Cardiac muscle cell (in vitro differentiated cells and primary cell): ENCODE results near the gene UBE2J1. TPM values are rescaled to one million over a fixed set of nuclear protein-coding genes. Genes with fewer than 3 reads are reported as not detected.

ENCODE experiments used
- DNase-seq, 2 donors: peaks; one replicate each; pipeline versions ENCODE4 v3.0.0 to v3.0.0-alpha.2; 2010 to 2017; ENCODE audit warnings: low read depth in 1 of 2, low spot score in 1 of 2
- H3K27ac ChIP-seq: fragments of 200-600 bp; sonication (generic); 2 replicates; pipeline ENCODE4 v1.5.1; 2016
- H3K27me3 ChIP-seq: fragments of 200-600 bp; sonication (generic); 2 replicates; pipeline ENCODE4 v1.6.0; 2016; ENCODE audit warnings: control low read depth
- H3K36me3 ChIP-seq: fragments of 200-600 bp; sonication (generic); 2 replicates; pipeline ENCODE4 v1.5.1; 2016; ENCODE audit warnings: control low read depth
- H3K4me1 ChIP-seq: fragments of 200-600 bp; sonication (generic); 2 replicates; pipeline ENCODE4 v1.8.1; 2017; ENCODE audit warnings: low read depth, mild to moderate bottlenecking, mixed run types
- H3K4me3 ChIP-seq: fragments of 200-600 bp; sonication (generic); 2 replicates; pipeline ENCODE4 v1.5.1; 2016; ENCODE audit warnings: mild to moderate bottlenecking
- H3K9me3 ChIP-seq: fragments of 200-600 bp; sonication (generic); 2 replicates; pipeline ENCODE4 v1.5.1; 2017; ENCODE audit warnings: low read depth, mild to moderate bottlenecking, control low read depth
- polyA plus RNA-seq: library from polyadenylated mRNA; unstranded; fragments of >200 nt; fragmentation: Nextera tagmentation; extraction: Ambion mirVana; gene quantifications from 2 replicates; pipeline ENCODE4 v1.2.1, GENCODE V29; 2016
- total RNA-seq: library from RNA; depleted of rRNA; stranded (reverse); fragments of >200 nt; gene quantifications from 2 replicates; pipeline ENCODE4 v1.2.3, GENCODE V29; 2016
- TF ChIP-seq, protein P1 (sequence below): IDR thresholded peaks from 2 replicates; pipeline ENCODE4 v1.5.1; 2012; ENCODE audit warnings: low read depth, mild to moderate bottlenecking, low read length

The UBE2J1 gene
- total and polyA plus RNA-seq, 2 experiments from 2014 or later = 17.9 to 28.7 TPM

DNA sequence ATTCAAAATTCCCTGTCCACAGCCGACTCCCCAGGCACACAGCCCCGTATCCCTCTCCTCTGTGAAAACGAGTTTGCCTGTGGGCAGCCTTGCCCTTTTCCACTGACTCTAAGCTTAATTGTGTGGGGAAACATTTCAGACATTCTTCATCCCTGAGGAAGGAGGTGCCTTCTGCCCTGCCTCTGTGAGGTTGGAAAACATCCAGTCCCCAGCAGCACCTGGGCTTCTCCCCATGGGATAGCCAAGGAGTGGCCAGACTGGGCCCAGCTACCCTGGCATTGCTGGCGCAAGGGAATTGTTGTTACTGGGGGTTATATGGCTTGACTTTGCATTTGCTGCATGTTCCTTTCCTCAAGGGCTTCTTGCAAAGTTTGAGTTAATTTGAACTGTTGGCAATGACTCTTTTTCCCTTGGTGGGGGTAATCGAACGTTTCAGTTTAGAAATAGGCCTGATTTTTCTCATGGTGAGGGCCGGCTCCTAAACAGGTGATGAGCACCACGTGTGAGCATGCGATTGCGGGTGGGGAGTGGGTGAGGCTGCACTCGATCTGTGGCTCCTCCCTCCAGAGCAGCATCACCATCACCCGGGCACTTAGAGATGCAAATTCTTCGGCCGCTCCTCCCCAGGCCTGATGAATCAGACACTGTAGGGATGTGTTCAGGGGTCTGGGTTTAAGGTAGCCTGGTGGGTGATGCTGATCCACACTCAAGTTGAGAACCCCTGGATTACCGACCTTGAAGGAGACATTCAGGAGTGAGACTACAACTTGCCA lies 67.4 kb downstream of the UBE2J1 start:
- DNase-seq = no peak
- Histone ChIP-seq H3K4me1 (no peaks in the 10 kb centered on the region), H3K36me3 (no peaks in the 10 kb centered on the region), H3K9me3 (no peaks in the 10 kb centered on the region), H3K27me3 (no peaks in the 10 kb centered on the region), H3K4me3 (no peak overlapping the region), H3K27ac (no peak overlapping the region)
- TF ChIP-seq, protein P1, sequence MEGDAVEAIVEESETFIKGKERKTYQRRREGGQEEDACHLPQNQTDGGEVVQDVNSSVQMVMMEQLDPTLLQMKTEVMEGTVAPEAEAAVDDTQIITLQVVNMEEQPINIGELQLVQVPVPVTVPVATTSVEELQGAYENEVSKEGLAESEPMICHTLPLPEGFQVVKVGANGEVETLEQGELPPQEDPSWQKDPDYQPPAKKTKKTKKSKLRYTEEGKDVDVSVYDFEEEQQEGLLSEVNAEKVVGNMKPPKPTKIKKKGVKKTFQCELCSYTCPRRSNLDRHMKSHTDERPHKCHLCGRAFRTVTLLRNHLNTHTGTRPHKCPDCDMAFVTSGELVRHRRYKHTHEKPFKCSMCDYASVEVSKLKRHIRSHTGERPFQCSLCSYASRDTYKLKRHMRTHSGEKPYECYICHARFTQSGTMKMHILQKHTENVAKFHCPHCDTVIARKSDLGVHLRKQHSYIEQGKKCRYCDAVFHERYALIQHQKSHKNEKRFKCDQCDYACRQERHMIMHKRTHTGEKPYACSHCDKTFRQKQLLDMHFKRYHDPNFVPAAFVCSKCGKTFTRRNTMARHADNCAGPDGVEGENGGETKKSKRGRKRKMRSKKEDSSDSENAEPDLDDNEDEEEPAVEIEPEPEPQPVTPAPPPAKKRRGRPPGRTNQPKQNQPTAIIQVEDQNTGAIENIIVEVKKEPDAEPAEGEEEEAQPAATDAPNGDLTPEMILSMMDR = no peak

DNA sequence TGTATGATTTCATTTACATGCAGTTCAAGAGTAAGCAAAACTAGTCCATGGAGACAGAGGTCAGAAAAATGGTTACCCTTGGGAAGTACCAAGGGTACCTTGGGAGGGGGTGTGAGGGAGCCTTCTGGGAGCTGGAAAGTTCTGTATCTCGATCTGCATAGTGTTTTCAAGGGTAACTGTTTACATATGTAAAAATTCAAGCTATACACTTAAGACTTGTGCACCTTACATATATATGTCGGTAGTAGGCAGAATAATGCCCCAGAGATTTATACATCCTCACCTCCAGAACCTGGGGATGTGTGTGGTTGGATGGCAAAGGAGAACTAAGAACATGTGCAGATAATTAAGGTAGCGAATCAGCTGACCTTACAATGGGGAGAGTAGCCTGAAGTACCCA lies 68.4 kb downstream of the UBE2J1 start:
- Histone ChIP-seq H3K36me3 (no peaks in the 10 kb centered on the region), H3K4me1 (no peaks in the 10 kb centered on the region), H3K4me3 (no peak overlapping the region), H3K27ac (no peak overlapping the region), H3K27me3 (no peaks in the 10 kb centered on the region), H3K9me3 (no peaks in the 10 kb centered on the region)
- DNase-seq = no peak
- TF ChIP-seq, protein P1 = no peak

DNA sequence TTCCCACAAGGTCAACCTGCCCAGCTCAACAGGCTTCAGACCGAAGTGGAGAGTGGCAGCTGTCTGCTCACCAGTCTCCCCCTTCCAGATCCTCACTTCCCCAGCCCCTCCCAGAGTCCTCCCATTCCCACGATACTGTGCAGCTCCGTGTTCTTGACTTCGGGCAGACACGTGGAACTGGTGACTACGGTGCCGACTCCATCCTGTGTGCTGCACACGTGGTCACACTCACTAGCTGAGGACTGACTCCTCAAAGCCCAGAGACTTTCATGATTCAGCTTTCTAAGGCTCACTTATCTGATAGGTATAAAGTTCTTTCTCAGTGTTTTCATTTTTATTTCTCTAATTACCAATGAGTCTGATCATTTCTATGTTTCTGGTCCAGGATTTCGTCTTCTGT lies 69.8 kb downstream of the UBE2J1 start:
- H3K27ac ChIP-seq = no peak overlapping the region
- H3K36me3 ChIP-seq = no peaks in the 10 kb centered on the region
- DNase-seq = no peak
- TF ChIP-seq, protein P1 = no peak
- H3K27me3 ChIP-seq = no peaks in the 10 kb centered on the region
- H3K4me3 ChIP-seq = no peak overlapping the region
- H3K4me1 ChIP-seq = no peaks in the 10 kb centered on the region
- no peaks in the 10 kb centered on the region for H3K9me3 ChIP-seq

DNA sequence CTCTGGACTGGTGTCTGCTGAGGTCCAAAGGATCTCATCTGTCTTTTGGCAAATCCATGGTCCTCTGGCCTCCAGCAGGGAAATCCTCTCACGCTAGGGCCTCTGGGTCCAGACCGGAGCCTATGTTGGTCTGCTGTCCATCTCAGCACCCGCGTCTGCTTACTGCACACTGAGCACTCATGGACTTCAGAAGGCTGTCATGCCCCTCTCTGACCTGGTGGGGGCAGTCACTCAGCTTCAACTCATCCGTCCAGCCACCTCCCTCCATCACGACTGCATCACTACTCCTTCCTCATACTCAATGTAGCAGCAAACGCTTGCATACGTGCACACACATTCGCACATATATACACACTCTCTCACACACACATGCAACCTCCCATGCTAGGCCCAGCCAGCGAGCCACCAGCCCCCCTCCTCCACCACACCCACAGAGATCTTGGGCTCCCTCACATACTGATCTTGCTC lies 70.7 kb downstream of the UBE2J1 start:
- DNase-seq = peak; percentile 47 to 61
- Histone ChIP-seq H3K4me3 (no peak overlapping the region), H3K27me3 (no peaks in the 10 kb centered on the region), H3K9me3 (no peaks in the 10 kb centered on the region), H3K27ac (no peak overlapping the region), H3K36me3 (no peaks in the 10 kb centered on the region), H3K4me1 (no peaks in the 10 kb centered on the region)
- TF ChIP-seq, protein P1 = peak; percentile 57

DNA sequence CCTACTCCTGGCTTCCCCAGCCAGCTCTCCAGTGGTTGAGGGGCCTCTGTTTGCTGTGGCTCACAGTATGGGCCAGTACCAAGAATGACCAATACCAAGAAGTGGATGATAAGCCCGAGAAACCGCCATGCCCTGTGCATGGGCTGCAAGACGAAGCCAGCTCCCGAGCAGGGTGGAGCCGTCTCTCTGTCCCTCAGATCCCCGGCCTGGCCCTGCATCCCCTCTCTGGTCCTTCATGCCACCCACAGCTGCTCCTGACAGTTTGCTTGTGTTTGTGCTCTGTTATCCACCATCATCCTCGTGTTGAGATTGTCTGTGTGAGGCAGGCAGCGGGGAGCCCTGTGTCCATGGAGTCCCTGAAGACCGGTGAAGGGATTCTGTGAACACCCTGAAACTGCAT lies 73.6 kb downstream of the UBE2J1 start:
- Histone ChIP-seq H3K4me1 (peaks cover 5% of the 10 kb centered on the region), H3K9me3 (no peaks in the 10 kb centered on the region), H3K4me3 (no peak overlapping the region), H3K36me3 (no peaks in the 10 kb centered on the region), H3K27me3 (no peaks in the 10 kb centered on the region), H3K27ac (no peak overlapping the region)
- no peak for DNase-seq
- TF ChIP-seq, protein P1 = no peak

Other genes with a start within 250 kb of the UBE2J1 start
- gene SRSF12, start 234.7 kb downstream of the UBE2J1 start, total RNA-seq = 4.1 and 5.1 TPM in 2 replicates
- 7.0 and 9.9 TPM in 2 replicates for gene SRSF12, start 234.7 kb downstream of the UBE2J1 start, polyA plus RNA-seq
- 8.9 and 11.4 TPM in 2 replicates for gene PM20D2, start 206.7 kb downstream of the UBE2J1 start, total RNA-seq
- 10.6 and 12.2 TPM in 2 replicates for gene PM20D2, start 206.7 kb downstream of the UBE2J1 start, polyA plus RNA-seq
- gene GABRR1, start 135.4 kb downstream of the UBE2J1 start, total RNA-seq = not detected in 2 replicates
- not detected in 2 replicates for gene GABRR1, start 135.4 kb downstream of the UBE2J1 start, polyA plus RNA-seq
- gene GABRR2, start 37.4 kb downstream of the UBE2J1 start, total RNA-seq = 0.39 and 0.83 TPM in 2 replicates
- gene GABRR2, start 37.4 kb downstream of the UBE2J1 start, polyA plus RNA-seq = 0.31 and 0.50 TPM in 2 replicates
- 32.4 and 33.2 TPM in 2 replicates for gene RRAGD, start 59.6 kb upstream of the UBE2J1 start, total RNA-seq
- gene RRAGD, start 59.6 kb upstream of the UBE2J1 start, polyA plus RNA-seq = 39.8 and 40.1 TPM in 2 replicates
- 13.7 and 21.5 TPM in 2 replicates for gene ANKRD6, start 80.4 kb upstream of the UBE2J1 start, total RNA-seq
- 10.3 and 16.0 TPM in 2 replicates for gene ANKRD6, start 80.4 kb upstream of the UBE2J1 start, polyA plus RNA-seq